Measurements from ENCODE around the gene HPSE2. TPM values are rescaled to one million over a fixed set of nuclear protein-coding genes. Genes with fewer than 3 reads are reported as not detected.

The HPSE2 gene
- total and polyA plus RNA-seq, 7 donors, result under 0.01 to 11.8 (median 4.8) TPM

GRCh38 chr10:99057936-99058690, 177.5 kb downstream of the HPSE2 start:
- DNase-seq, result no peak
- Histone ChIP-seq H3K9me3 (no peaks in the 10 kb centered on the region), H3K36me3 (no peaks in the 10 kb centered on the region), H3K27me3 (no peaks in the 10 kb centered on the region), H3K4me1 (no peaks in the 10 kb centered on the region), H3K4me3 (no peak overlapping the region), H3K27ac (no peak overlapping the region)
- no peak for TF ChIP-seq POLR2AphosphoS5 (IDR thresholded peaks at IDR 0.05)
- no peak for TF ChIP-seq CTCF (IDR thresholded peaks at IDR 0.05)
- no peak for TF ChIP-seq POLR2A (IDR thresholded peaks at IDR 0.05)
- no peak for TF ChIP-seq EP300 (IDR thresholded peaks at IDR 0.05)
- intact Hi-C loops (cut with DNase I), result no loop called here
- 56 to 57% methylated on average over 4 of the region's 4 CpGs for WGBS, 2 donors

DNA sequence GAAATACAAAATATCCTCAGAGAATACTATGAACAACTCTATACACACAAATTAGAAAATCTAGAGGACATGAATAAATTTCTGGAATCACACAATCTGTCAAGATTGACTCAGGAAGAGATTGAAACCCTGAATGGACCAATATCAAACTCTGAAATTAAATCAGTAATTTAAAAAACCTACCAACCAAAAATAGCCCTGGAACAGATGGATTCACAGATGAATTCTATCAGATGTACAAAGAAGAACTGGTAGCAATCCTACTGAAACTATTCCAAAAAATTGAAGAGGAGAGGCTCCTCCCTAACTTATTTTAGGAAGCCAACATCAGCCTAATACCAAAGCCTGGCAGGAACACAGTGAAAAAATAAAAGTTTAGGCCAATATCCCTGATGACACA, 190.0 kb downstream of the HPSE2 start:
- H3K9me3 ChIP-seq, result peaks cover 0 to 19% (median 6%) of the 10 kb centered on the region in 4 donors
- no peak overlapping the region for H3K4me3 ChIP-seq
- no peak for DNase-seq
- no peaks in the 10 kb centered on the region for H3K4me1 ChIP-seq
- intact Hi-C loops (cut with DNase I), result loop anchor here (10.0 kb wide), 1 partner anchor 581 kb away; no protein-coding TSS in a partner anchor
- TF ChIP-seq POLR2A (IDR thresholded peaks at IDR 0.05), result no peak
- no peak for TF ChIP-seq EP300 (IDR thresholded peaks at IDR 0.05)
- TF ChIP-seq POLR2AphosphoS5 (IDR thresholded peaks at IDR 0.05), result no peak
- no peak for TF ChIP-seq CTCF (IDR thresholded peaks at IDR 0.05)
- H3K36me3 ChIP-seq, result no peaks in the 10 kb centered on the region
- no peaks in the 10 kb centered on the region for H3K27me3 ChIP-seq
- H3K27ac ChIP-seq, result no peak overlapping the region

- H3K4me3 ChIP-seq, result no peak overlapping the region
- TF ChIP-seq POLR2AphosphoS5 (IDR thresholded peaks at IDR 0.05) (no peak), EP300 (IDR thresholded peaks at IDR 0.05) (no peak), POLR2A (IDR thresholded peaks at IDR 0.05) (no peak), CTCF (IDR thresholded peaks at IDR 0.05) (no peak)
- WGBS, 2 donors, result 91 to 92% methylated on average over 10 of the region's 10 CpGs
- DNase-seq, result no peak
- intact Hi-C loops (cut with DNase I), result loop anchor here (10.0 kb wide), 1 partner anchor 577 kb away; no protein-coding TSS in a partner anchor
- H3K27me3 ChIP-seq, result no peaks in the 10 kb centered on the region
- H3K36me3 ChIP-seq, result no peaks in the 10 kb centered on the region
- H3K9me3 ChIP-seq, result peaks cover 0 to 19% (median 6%) of the 10 kb centered on the region in 4 donors
- H3K4me1 ChIP-seq, result no peaks in the 10 kb centered on the region
- H3K27ac ChIP-seq, result no peak overlapping the region
Measured at GRCh38 chr10:99042051-99042771, 193.4 kb downstream of the HPSE2 start.

DNA sequence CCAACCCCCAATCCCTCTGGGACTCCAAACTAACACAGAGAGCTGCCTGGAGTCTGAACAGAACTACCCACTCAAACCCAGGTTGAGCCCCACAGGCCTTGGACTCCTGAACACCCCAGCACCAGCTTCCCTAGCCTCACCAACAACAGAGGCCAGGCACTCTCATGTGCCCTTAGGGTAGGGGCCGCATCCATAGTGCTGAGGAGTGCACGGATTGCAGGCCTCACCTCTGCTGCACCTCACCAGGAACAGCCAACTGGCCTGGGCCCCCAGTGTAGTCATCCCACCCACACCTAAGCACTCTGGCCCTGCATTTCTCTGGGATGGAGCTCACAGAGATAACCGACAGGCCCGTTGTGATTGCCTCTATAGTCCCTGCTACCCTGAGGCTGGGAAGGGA, 194.2 kb downstream of the HPSE2 start:
- Histone ChIP-seq H3K4me1 (no peaks in the 10 kb centered on the region), H3K36me3 (no peaks in the 10 kb centered on the region), H3K27me3 (no peaks in the 10 kb centered on the region), H3K9me3 (peaks cover 0 to 19% (median 6%) of the 10 kb centered on the region in 4 donors), H3K27ac (no peak overlapping the region), H3K4me3 (no peak overlapping the region)
- WGBS, 2 donors, result 94 to 95% methylated on average over 4 of the region's 4 CpGs
- intact Hi-C loops (cut with DNase I), result loop anchor here (10.0 kb wide), 1 partner anchor 577 kb away; no protein-coding TSS in a partner anchor
- no peak for DNase-seq
- TF ChIP-seq EP300 (IDR thresholded peaks at IDR 0.05), result no peak
- no peak for TF ChIP-seq POLR2A (IDR thresholded peaks at IDR 0.05)
- TF ChIP-seq CTCF (IDR thresholded peaks at IDR 0.05), result no peak
- TF ChIP-seq POLR2AphosphoS5 (IDR thresholded peaks at IDR 0.05), result no peak

Data from sigmoid colon (tissue), 7 donors.